Sigmoid colon (tissue), 7 donors: ENCODE measurements around the gene PRKN. TPM values are rescaled to one million over a fixed set of nuclear protein-coding genes. Genes with fewer than 3 reads are reported as not detected.

Source experiments
- DNase-seq: peaks from one replicate; pipeline ENCODE4 v3.0.0-alpha.2; 2019
- H3K27ac ChIP-seq, 4 donors: fragments of 200-600 bp; sonication (generic); one replicate each; pipeline ENCODE4 v1.5.1; 2016 to 2019; ENCODE audit warnings: mild to moderate bottlenecking in 1 of 4
- H3K27me3 ChIP-seq, 3 donors: fragments of 200-600 bp; sonication (generic); one replicate each; pipeline ENCODE4 v1.5.1; 2019; ENCODE audit warnings: mild to moderate bottlenecking in 1 of 3
- H3K36me3 ChIP-seq, 4 donors: fragments of 200-600 bp; sonication (generic); one replicate each; pipeline ENCODE4 v1.5.1; 2016 to 2019
- H3K4me1 ChIP-seq, 4 donors: fragments of 200-600 bp; sonication (generic); one replicate each; pipeline ENCODE4 v1.5.1; 2017 to 2019
- H3K4me3 ChIP-seq, 4 donors: fragments of 200-600 bp; sonication (generic); one replicate each; pipeline ENCODE4 v1.5.1; 2017 to 2019; ENCODE audit warnings: mild to moderate bottlenecking in 2 of 4, moderate library complexity in 1 of 4
- H3K9me3 ChIP-seq, 4 donors: fragments of 200-600 bp in 3 of 4; sonication (generic) in 3 of 4; one replicate each; pipeline versions ENCODE4 v1.5.1 to v1.6.1; 2013 to 2019
- CTCF ChIP-seq, 4 experiments: fragments of 450-650 bp in 3 of 4; fragments of 200-600 bp in 1 of 4; IDR thresholded peaks; one replicate each; pipeline ENCODE4 v1.5.1; 2016 to 2019; ENCODE audit warnings: antibody characterized with exemption in 4 of 4, mild to moderate bottlenecking in 3 of 4, moderate library complexity in 2 of 4
- EP300 ChIP-seq, 4 donors: sonication (generic); formaldehyde crosslinking; IDR thresholded peaks; one replicate each; pipeline ENCODE4 v1.6.1; 2017; ENCODE audit warnings: antibody characterized with exemption in 4 of 4
- POLR2A ChIP-seq, 2 donors: fragments of 450-650 bp; IDR thresholded peaks; one replicate each; pipeline ENCODE4 v1.6.1; 2016; ENCODE audit warnings: antibody characterized with exemption in 2 of 2, mild to moderate bottlenecking in 2 of 2, moderate library complexity in 2 of 2
- POLR2AphosphoS5 ChIP-seq, 4 donors: sonication (generic); formaldehyde crosslinking; IDR thresholded peaks; one replicate each; pipeline ENCODE4 v1.6.1; 2017; ENCODE audit warnings: antibody characterized with exemption in 4 of 4
- WGBS, 2 donors: extraction: QIAGEN DNeasy Blood & Tissue Kit; methylation state at CpG; one replicate each; pipeline ENCODE4 v1.1.7; 2013; 5-methylcytosine and 5-hydroxymethylcytosine counted together
- intact Hi-C: fragments of 100-400 bp; cut with DNase I; formaldehyde crosslinking; loops from one replicate; pipeline ENCODE4 v1.15.1; 2023
- polyA plus RNA-seq, 3 donors: library from polyadenylated mRNA; stranded (reverse); fragments of 200-250 nt; gene quantifications; one replicate each; pipeline ENCODE4 v1.2.3, GENCODE V29; 2013
- total RNA-seq, 4 donors: library from RNA; depleted of rRNA; stranded (reverse); fragments of >200 nt; gene quantifications; one replicate each; pipeline ENCODE4 v1.1.0, GENCODE V29; 2016
- donor health status: healthy with polysubstance abuse.
- donor health status: Bipolar disorder and iron deficiency.
- donor health status: healthy.

PRKN gene
- total and polyA plus RNA-seq, 7 donors: 0.38 to 173 (median 9.7) TPM

GRCh38 chr6:161917645-161918044 is 809.9 kb downstream of the PRKN start:
- no peaks in the 10 kb centered on the region for H3K27me3 ChIP-seq
- H3K27ac ChIP-seq: no peak overlapping the region
- intact Hi-C loops: no loop called here
- H3K4me3 ChIP-seq: no peak overlapping the region
- DNase-seq: no peak
- no peaks in the 10 kb centered on the region for H3K36me3 ChIP-seq
- 53 to 60% methylated on average over 4 of the region's 4 CpGs for WGBS, 2 donors
- TF ChIP-seq POLR2AphosphoS5 (IDR thresholded peaks at IDR 0.05): no peak
- TF ChIP-seq CTCF (IDR thresholded peaks at IDR 0.05): no peak
- TF ChIP-seq POLR2A (IDR thresholded peaks at IDR 0.05): no peak
- TF ChIP-seq EP300 (IDR thresholded peaks at IDR 0.05): no peak
- no peaks in the 10 kb centered on the region for H3K4me1 ChIP-seq
- no peaks in the 10 kb centered on the region for H3K9me3 ChIP-seq

- no peak for DNase-seq
- no peaks in the 10 kb centered on the region for H3K36me3 ChIP-seq
- H3K4me3 ChIP-seq: no peak overlapping the region
- 89 to 92% methylated on average over 4 of the region's 4 CpGs for WGBS, 2 donors
- no peaks in the 10 kb centered on the region for H3K4me1 ChIP-seq
- no peaks in the 10 kb centered on the region for H3K9me3 ChIP-seq
- no peak for TF ChIP-seq POLR2A (IDR thresholded peaks at IDR 0.05)
- no peak for TF ChIP-seq POLR2AphosphoS5 (IDR thresholded peaks at IDR 0.05)
- TF ChIP-seq EP300 (IDR thresholded peaks at IDR 0.05): no peak
- TF ChIP-seq CTCF (IDR thresholded peaks at IDR 0.05): no peak
- intact Hi-C loops: no loop called here
- no peaks in the 10 kb centered on the region for H3K27me3 ChIP-seq
- no peak overlapping the region for H3K27ac ChIP-seq
These were observed 812.1 kb downstream of the PRKN start for GRCh38 chr6:161915456-161915964.

GRCh38 chr6:161908872-161909271 is 818.7 kb downstream of the PRKN start:
- Histone ChIP-seq H3K4me3 (no peak overlapping the region), H3K27me3 (no peaks in the 10 kb centered on the region), H3K9me3 (no peaks in the 10 kb centered on the region), H3K27ac (no peak overlapping the region), H3K4me1 (no peaks in the 10 kb centered on the region), H3K36me3 (no peaks in the 10 kb centered on the region)
- intact Hi-C loops: no loop called here
- no peak for DNase-seq
- 84 to 85% methylated on average over 7 of the region's 7 CpGs for WGBS, 2 donors
- TF ChIP-seq POLR2A (IDR thresholded peaks at IDR 0.05) (no peak), POLR2AphosphoS5 (IDR thresholded peaks at IDR 0.05) (no peak), CTCF (IDR thresholded peaks at IDR 0.05) (no peak), EP300 (IDR thresholded peaks at IDR 0.05) (no peak)

GRCh38 chr6:161906571-161906970 is 821.0 kb downstream of the PRKN start:
- no peak for DNase-seq
- Histone ChIP-seq H3K27ac (no peak overlapping the region), H3K36me3 (no peaks in the 10 kb centered on the region), H3K4me1 (no peaks in the 10 kb centered on the region), H3K4me3 (no peak overlapping the region), H3K27me3 (no peaks in the 10 kb centered on the region), H3K9me3 (no peaks in the 10 kb centered on the region)
- no peak for TF ChIP-seq EP300 (IDR thresholded peaks at IDR 0.05)
- TF ChIP-seq POLR2AphosphoS5 (IDR thresholded peaks at IDR 0.05): no peak
- no peak for TF ChIP-seq POLR2A (IDR thresholded peaks at IDR 0.05)
- TF ChIP-seq CTCF (IDR thresholded peaks at IDR 0.05): no peak
- intact Hi-C loops: no loop called here
- WGBS, 2 donors: 76 to 89% methylated on average over 5 of the region's 5 CpGs

GRCh38 chr6:161903584-161904212 is 823.9 kb downstream of the PRKN start:
- Histone ChIP-seq H3K36me3 (no peaks in the 10 kb centered on the region), H3K9me3 (no peaks in the 10 kb centered on the region), H3K4me3 (no peak overlapping the region), H3K27ac (no peak overlapping the region), H3K27me3 (no peaks in the 10 kb centered on the region), H3K4me1 (no peaks in the 10 kb centered on the region)
- DNase-seq: no peak
- 13 to 68% methylated on average over 2 of the region's 2 CpGs for WGBS, 2 donors
- TF ChIP-seq EP300 (IDR thresholded peaks at IDR 0.05): no peak
- no peak for TF ChIP-seq POLR2AphosphoS5 (IDR thresholded peaks at IDR 0.05)
- TF ChIP-seq POLR2A (IDR thresholded peaks at IDR 0.05): no peak
- TF ChIP-seq CTCF (IDR thresholded peaks at IDR 0.05): no peak
- intact Hi-C loops: no loop called here
